GM12892 (cell line): ENCODE data around the gene GNAL.

Source experiments
- DNase-seq: peaks from one replicate; pipeline ENCODE4 v3.0.0; 2011; ENCODE audit not compliant: insufficient read length
- FAIRE-seq: peaks from 2 replicates; lab custom pipeline; 2011; peaks lifted over from hg19 to GRCh38; lab: Jason Lieb, UNC
- POLR2A ChIP-seq: IDR thresholded peaks from 2 replicates; pipeline ENCODE4 v1.6.1; 2011; ENCODE audit warnings: low read depth, low read length, control low read depth
- POLR2AphosphoS5 ChIP-seq: IDR thresholded peaks from 2 replicates; pipeline ENCODE4 v1.6.1; 2011; ENCODE audit warnings: low read depth, low read length, control low read depth
- TAF1 ChIP-seq: IDR thresholded peaks from 2 replicates; pipeline ENCODE4 v1.6.1; 2011; ENCODE audit warnings: low read depth, mild to moderate bottlenecking, control low read depth, low read length, borderline replicate concordance

The GNAL gene

DNA sequence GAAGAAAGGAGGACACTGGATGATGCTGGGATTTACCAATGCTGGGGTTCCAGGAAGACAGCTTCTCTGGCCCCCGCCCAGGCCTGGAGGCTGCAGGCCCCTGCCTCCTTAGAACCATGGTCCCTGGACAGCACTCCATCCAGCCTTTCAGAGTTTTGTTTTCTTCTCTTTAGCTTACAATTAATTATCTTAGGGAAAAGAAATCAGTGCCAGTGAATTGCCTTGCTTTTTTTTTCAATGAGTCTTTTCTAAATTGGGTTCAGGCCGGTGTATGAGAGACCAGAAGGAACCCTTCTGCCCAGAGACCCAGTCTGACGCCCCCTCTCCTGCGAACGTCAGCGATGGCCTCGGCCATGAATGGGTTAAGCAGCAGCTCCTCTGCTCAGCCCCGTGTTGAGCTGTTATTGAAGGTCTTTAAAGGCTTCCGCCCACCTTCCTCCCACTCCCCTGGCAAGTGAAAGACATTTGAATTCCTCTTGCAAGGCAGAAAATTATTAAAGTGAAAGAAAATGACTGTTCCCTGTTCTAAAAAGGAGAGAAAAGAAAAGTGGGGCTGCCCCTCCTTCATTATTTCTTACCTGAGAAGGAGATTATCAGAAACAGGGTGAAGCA, 96.5 kb downstream of the GNAL start:
- TF ChIP-seq POLR2A (no peak), POLR2AphosphoS5 (no peak), TAF1 (no peak)
- DNase-seq (no peak), FAIRE-seq (no peak)

DNA sequence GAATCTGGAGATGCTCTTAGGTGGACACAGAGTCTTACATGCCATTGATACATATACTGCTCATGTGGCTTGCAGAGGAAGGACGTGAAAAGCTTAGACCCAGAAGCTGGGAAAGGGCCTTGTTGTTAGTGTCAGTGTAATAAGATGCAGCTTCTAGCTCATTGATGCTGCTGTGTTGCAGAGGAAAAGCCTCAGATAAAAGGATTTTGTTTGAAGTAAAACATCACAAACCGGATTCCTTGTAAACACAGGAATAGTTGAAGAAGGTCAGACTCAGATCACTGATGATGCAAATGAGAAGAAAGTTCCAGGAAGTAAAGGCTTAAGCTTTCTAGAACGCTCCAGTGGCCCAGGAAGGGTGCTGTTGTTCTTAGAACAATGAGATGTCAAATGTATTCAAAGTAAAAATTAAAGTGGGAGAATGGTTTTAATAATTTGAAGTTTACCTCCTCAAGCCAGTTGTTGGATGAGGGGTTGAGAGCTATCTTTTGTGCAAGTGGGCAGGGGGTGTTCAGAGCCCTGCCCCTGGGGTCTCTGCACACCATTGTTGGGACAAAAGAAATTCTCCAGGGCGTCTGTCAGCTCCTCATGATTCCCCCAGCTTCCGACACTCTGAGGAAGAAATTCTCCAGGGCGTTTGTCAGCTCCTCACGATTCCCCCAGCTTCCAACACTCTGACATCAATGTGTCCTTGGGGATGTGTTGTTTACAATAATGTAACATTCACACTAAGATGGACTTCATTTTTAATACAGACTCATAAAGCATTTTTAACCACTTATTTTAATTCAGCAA, 100.8 kb downstream of the GNAL start:
- FAIRE-seq = no peak

DNA sequence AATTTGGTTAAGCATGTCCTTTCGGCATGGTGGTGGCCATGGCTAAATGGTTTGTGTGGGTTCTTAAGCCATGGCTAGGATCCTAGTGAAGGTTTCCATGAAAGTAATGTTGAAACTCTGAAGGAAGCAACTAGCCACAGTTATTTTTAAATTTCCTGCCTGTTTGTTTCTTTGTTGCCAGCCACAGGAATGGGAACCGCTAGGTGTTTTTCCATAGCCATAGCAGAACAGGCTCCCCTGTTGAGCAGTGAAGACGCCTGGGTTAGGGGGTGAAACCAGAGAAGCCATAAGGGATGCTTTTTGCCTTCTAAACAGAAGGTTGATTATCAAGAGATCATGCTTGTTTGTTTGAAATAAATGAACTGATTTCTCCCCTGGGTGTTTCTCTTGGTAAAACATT, 102.1 kb downstream of the GNAL start:
- no peak for DNase-seq
- TF ChIP-seq TAF1 (no peak), POLR2A (no peak), POLR2AphosphoS5 (no peak)
- FAIRE-seq = no peak

More for the DNA sequence above, 100.8 kb downstream of the GNAL start:
- no peak for DNase-seq
- TF ChIP-seq POLR2A = no peak
- TF ChIP-seq POLR2AphosphoS5 = no peak
- TF ChIP-seq TAF1 = no peak

DNA sequence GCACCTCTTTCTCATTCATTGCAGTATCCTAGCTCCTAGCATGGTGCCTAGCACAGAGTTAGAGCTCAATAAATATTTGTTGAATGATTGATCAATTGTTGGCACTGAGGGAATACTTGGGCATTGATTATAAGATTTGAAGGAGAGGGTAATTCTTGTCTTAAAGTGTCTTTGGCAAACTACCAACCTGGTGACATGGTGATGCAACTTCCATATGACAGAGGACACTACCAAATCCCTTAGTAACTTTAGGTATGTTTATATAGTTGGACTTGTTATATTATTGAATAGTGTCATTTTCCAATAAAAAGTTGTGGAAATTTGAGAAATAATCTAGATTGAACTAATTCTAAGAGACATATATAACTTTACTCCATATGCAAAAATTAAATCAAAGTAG, 103.6 kb downstream of the GNAL start:
- TF ChIP-seq POLR2A = no peak
- TF ChIP-seq POLR2AphosphoS5 = no peak
- no peak for TF ChIP-seq TAF1
- FAIRE-seq (no peak), DNase-seq (no peak)

DNA sequence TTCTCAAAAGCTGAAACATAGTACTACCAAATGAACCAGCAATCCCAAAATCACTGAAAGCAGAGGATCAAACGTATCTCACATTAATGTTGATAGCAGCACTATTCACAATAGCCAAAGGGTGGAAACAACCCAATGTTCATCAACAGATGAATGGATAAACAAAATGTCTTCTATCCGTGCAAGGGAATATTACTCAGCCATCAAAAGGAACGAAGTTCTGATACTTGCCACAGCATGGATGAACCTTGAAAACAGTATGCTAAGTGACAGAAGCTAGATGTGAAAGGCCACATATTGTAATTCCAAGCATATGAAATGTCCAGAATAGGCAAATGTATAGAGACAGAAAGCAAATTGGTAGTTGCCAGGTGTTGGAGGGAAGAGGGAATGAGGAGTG, 105.1 kb downstream of the GNAL start:
- FAIRE-seq = no peak

DNA sequence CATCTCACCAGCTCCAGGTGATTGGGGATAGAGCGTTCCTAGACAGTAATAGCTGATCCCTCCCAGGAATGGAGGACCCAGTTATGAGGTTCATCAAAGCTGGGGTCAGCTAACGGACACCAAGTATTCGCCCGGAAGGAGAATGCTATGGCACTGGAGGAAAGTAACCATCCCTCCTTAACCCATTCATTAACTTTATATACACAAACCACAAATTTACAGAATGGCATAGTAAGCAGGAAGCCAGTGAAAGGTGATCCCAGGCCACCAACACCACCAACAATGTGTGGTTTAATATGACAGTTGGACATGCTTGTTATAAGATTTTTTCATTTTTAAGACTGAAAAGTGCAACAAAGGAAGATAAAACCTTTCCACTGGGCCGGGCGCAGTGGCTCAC, 106.9 kb downstream of the GNAL start:
- FAIRE-seq = no peak

More for the DNA sequence above, 105.1 kb downstream of the GNAL start:
- TF ChIP-seq POLR2A = no peak
- no peak for TF ChIP-seq POLR2AphosphoS5
- TF ChIP-seq TAF1 = no peak
- DNase-seq = no peak

DNA sequence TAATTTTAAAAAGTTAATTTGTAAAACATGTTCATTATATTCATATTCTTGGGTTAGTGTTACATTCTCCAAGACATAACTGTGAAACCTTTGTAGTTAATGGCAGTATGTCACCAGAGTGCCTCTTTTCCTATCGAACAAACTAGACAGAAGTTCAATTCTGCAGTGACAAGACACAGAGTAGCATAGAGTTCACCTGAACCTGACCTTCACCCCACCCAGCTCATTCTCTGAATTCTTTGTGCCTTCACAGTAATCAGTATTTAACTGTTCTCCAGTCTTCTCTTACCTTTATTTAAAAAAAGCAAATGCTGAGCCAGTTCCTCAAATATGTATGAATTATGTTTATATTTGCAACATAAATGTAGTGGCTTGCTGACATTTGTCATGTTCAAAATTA, 109.2 kb downstream of the GNAL start:
- DNase-seq (no peak), FAIRE-seq (no peak)
- TF ChIP-seq POLR2AphosphoS5 (no peak), TAF1 (no peak), POLR2A (no peak)

More for the DNA sequence above, 106.9 kb downstream of the GNAL start:
- no peak for DNase-seq
- TF ChIP-seq POLR2A (no peak), TAF1 (no peak), POLR2AphosphoS5 (no peak)

DNA sequence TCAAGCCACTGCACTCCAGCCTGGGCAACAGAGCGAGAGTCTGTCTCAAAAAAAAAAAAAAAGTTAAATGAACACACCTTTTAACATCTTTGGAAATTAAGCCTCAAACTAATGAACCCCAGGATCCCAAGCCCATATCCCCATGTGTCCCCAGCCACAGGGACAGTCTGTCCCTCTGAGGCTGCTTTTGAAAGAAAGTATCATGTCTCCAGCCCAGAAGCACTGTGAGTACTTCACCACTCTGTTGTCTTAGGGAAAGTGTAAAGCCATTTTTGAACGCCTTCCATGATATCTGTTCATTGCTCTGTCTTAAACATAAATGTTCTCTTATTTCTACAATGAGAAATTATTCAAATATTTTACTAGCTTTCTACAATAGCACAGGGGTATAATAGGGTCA, 110.0 kb downstream of the GNAL start:
- no peak for TF ChIP-seq POLR2A
- DNase-seq (no peak), FAIRE-seq (no peak)

DNA sequence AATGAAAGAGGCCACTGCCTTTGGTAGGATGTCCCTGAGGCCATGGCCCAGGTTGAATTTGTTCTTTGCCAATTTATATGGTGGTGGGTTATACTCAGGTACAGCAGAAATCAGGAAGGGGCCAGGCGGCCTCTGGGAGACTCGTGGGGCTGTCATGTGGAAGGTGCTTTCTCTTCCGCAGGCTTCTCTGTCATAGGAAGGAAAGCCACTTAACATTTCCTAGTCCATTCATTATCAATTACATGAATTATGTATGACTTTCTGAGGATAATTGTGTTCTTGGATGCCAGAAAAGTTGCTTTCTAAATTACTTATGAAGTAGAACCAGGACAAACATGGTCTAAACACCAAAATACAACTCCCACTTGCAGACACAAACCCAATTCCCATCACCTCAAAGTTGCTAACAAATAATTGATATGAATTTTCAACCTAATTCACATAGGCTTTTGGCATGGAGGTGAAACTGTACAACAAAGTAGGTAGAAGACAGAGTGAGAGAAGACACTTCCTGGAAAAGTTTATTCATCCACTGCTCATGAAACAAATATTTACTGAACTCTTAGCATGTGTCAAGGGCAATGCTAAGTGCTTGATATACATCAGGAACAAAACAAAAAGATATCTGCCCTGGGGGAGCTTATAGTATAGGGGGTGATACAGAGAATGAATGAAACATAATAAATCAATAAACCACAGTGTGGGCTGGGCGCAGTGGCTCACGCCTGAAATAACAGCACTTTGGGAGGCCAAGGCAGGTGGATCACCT, 111.7 kb downstream of the GNAL start:
- DNase-seq (no peak), FAIRE-seq (no peak)
- no peak for TF ChIP-seq TAF1

DNA sequence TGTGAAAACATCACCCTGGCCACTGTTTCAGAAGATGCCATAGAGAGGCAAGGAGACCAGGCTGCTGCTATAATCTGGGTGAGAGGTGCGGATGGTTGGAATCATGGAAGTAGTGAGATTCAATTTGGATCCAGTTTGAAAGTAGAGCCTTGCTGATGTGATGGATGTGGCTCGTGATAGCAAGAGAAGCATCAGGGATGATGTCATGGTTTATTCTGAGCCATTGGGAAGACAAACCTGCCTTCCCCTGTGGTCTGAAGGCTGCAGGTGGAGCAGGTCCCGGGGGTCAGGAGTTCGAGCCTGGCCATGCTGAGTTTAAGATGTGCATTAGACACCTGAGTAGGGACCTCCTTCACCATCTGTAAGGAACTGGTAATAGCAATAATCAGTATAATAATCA, 112.5 kb downstream of the GNAL start:
- TF ChIP-seq POLR2A (no peak), POLR2AphosphoS5 (no peak), TAF1 (no peak)
- DNase-seq = no peak
- FAIRE-seq = no peak

DNA sequence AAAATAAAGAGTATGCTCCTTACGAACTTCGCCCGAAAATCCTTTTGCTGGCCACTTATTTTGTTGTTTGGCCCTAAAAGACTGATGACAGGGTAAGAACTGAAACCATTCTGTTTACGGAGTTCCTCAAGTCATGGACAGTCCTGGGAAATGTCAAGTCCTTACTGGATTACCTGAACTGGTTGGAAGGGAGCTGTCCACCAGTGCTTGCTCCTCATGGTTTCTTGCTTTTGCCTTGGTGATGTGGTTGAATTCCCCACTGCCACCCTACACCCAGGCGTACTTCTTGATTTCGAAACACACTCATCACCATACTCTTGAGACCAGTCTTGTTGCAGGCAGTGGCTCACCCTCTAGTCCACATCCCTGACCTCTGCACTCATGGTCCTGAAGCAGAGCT, 113.1 kb downstream of the GNAL start:
- TF ChIP-seq POLR2AphosphoS5 = no peak
- no peak for TF ChIP-seq TAF1
- TF ChIP-seq POLR2A = no peak
- DNase-seq (no peak), FAIRE-seq (no peak)

DNA sequence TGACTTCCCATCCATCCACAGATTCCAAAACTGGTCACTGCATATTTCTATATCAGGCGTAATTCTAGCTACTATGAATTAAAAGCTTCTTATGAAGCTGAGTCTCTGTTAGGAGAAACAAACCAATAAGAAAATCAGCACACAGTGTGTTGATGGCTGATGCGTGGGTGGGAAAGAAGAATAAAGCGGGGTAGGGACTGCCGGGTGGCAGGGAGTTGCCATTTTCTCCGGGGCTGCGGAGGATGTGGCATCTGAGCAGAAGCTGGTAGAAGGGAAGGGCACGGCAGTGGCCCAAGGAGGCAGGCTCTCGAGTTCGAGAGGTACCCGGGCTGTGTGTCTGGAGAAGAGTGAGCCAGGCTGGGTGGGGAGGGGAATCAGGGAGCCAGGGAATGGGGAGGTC, 113.5 kb downstream of the GNAL start:
- FAIRE-seq (no peak), DNase-seq (no peak)
- no peak for TF ChIP-seq TAF1
- TF ChIP-seq POLR2A = no peak
- no peak for TF ChIP-seq POLR2AphosphoS5

DNA sequence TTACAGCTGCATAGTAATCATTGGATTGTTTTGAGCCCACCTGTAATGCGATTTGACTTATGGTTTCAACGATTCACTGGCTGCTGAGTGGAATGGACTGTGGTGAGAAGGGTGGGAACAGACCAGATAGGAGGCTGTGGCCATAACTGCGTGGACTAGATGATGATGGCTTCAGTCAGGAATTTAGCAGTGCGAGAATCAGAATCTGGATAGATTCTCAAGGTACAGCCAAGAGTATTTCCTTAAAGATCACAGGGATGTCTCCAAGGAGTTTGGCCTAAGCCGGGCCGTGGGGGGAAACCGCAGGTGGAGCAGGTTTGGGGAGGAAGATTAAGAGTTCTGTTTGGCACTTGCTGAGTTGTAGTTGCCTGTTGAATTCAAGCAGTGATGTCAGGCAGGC, 118.2 kb downstream of the GNAL start:
- TF ChIP-seq TAF1 (no peak), POLR2A (no peak), POLR2AphosphoS5 (no peak)
- DNase-seq (no peak), FAIRE-seq (no peak)
